Pancreas (tissue), 10 donors: ENCODE measurements around the gene ATP2A2. TPM values are rescaled to one million over a fixed set of nuclear protein-coding genes. Genes with fewer than 3 reads are reported as not detected.

ENCODE experiments used
- ATAC-seq, 4 donors: fragments of 200-7000 bp; cut with Tn5 transposase; one replicate each; pipeline versions ENCODE4 v1.8.0 to v1.9.1; 2020; ENCODE audit warnings: mild to moderate bottlenecking in 4 of 4, moderate library complexity in 4 of 4
- DNase-seq, 6 donors: peaks; one replicate each; pipeline ENCODE4 v3.0.0-alpha.2; 2020
- FAIRE-seq: peaks from 2 replicates; lab custom pipeline; 2012; peaks lifted over from hg19 to GRCh38; lab: Jason Lieb, UNC
- H3K27ac ChIP-seq, 4 donors: fragments of 200-600 bp; sonication (generic); 1 replicate in 3 of 4; 2 replicates in 1 of 4; pipeline versions ENCODE4 v1.5.0 to v1.8.0; 2020
- H3K27me3 ChIP-seq, 4 donors: fragments of 200-600 bp; one replicate each; pipeline ENCODE4 v1.8.0; 2021
- H3K36me3 ChIP-seq, 3 donors: fragments of 200-600 bp; sonication (generic) in 1 of 3; one replicate each; pipeline versions ENCODE4 v1.5.0 to v1.8.0; 2020 to 2021
- H3K4me1 ChIP-seq, 3 donors: fragments of 200-600 bp; one replicate each; pipeline ENCODE4 v1.8.0; 2021
- H3K4me3 ChIP-seq, 4 donors: fragments of 200-600 bp; sonication (generic) in 2 of 4; one replicate each; pipeline versions ENCODE4 v1.5.0 to v1.8.0; 2020 to 2021
- H3K9me3 ChIP-seq, 4 donors: fragments of 200-600 bp; one replicate each; pipeline ENCODE4 v1.8.0; 2021
- WGBS, 2 donors: extraction: QIAGEN DNeasy Blood & Tissue Kit; methylation state at CpG; one replicate each; pipeline ENCODE4 v1.1.7; 2013; 5-methylcytosine and 5-hydroxymethylcytosine counted together
- intact Hi-C, 3 donors: fragments of 100-400 bp; cut with DNase I; formaldehyde crosslinking; loops; one replicate each; pipeline versions ENCODE4 v1.11.1 to v1.14.2; 2022
- polyA plus RNA-seq, 2 donors: library from polyadenylated mRNA; stranded (reverse); fragments of 200-250 nt; gene quantifications; one replicate each; pipeline ENCODE4 v1.2.3, GENCODE V29; 2013
- total RNA-seq, 6 donors: library from RNA; stranded (reverse); fragmentation: NEBNext Ultra II Directional in 4 of 6; extraction: Animal tissue kit (Norgen Biotek cat#: 25700) in 4 of 6; gene quantifications; one replicate each; pipeline versions ENCODE4 v1.2.1 to v1.2.4, GENCODE V29; 2021 to 2023
- TF ChIP-seq, protein P1 (sequence below), 4 donors: fragments of 200-600 bp; sonication (generic) in 3 of 4; IDR thresholded peaks; one replicate each; pipeline versions ENCODE4 v1.5.0 to v1.8.0; 2021; ENCODE audit warnings: antibody characterized with exemption in 4 of 4
- donor health status: healthy with polysubstance abuse.
- donor health status: DM: no; HTN: no; CAD: no; lungs with moderate emphysema.
- donor health status: DM: no; HTN: no; CAD: no.
- donor health status: control.
- donor health status: control.
- donor health status: Bipolar disorder and iron deficiency.
- donor health status: DM: yes; HTN: yes; CAD: no.
- donor health status: DM: no; HTN: no; CAD: no.
- donor health status: DM: no; HTN: no; CAD: no.
- donor health status: DM: yes; HTN: yes; CAD: no.

Gene ATP2A2
- total and polyA plus RNA-seq, 8 donors = 16.3 to 79.7 (median 45.7) TPM

DNA sequence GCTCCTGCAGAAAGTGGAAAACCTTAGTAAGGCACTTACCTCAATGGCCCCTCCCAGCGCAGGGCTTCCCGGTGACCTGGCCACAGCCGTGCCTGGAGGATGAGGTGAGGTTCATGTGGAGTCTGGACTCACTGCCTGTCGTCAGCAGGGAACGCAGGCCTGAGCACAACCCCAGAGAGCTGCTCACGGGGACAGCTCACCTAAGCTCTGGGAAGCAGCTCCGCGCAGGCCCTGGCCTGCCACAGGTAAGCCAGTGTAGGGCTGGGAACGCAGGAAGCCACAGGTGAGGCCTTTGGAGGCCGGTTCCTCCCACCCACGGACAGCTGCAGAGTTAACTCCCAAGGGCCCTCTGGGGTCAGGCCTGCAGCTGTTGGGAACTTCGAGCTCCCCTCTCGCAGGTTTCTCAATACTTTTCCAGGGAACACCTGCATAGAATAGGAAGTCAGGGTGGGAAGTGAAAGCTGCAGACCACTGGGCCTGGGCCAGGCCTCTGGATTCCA, 89.7 kb downstream of the ATP2A2 start:
- FAIRE-seq = no peak
- no peak overlapping the region for H3K4me3 ChIP-seq
- DNase-seq = no peak
- WGBS, 2 donors = 88% methylated on average over 13 of the region's 13 CpGs
- H3K36me3 ChIP-seq = peaks cover 0 to 33% (median 0%) of the 10 kb centered on the region in 3 donors
- no peak overlapping the region for H3K27ac ChIP-seq
- H3K9me3 ChIP-seq = no peaks in the 10 kb centered on the region
- TF ChIP-seq, protein P1, sequence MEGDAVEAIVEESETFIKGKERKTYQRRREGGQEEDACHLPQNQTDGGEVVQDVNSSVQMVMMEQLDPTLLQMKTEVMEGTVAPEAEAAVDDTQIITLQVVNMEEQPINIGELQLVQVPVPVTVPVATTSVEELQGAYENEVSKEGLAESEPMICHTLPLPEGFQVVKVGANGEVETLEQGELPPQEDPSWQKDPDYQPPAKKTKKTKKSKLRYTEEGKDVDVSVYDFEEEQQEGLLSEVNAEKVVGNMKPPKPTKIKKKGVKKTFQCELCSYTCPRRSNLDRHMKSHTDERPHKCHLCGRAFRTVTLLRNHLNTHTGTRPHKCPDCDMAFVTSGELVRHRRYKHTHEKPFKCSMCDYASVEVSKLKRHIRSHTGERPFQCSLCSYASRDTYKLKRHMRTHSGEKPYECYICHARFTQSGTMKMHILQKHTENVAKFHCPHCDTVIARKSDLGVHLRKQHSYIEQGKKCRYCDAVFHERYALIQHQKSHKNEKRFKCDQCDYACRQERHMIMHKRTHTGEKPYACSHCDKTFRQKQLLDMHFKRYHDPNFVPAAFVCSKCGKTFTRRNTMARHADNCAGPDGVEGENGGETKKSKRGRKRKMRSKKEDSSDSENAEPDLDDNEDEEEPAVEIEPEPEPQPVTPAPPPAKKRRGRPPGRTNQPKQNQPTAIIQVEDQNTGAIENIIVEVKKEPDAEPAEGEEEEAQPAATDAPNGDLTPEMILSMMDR (IDR thresholded peaks at IDR 0.05) = no peak
- intact Hi-C loops = no loop called here
- ATAC-seq = no peak
- no peaks in the 10 kb centered on the region for H3K27me3 ChIP-seq
- H3K4me1 ChIP-seq = no peaks in the 10 kb centered on the region

DNA sequence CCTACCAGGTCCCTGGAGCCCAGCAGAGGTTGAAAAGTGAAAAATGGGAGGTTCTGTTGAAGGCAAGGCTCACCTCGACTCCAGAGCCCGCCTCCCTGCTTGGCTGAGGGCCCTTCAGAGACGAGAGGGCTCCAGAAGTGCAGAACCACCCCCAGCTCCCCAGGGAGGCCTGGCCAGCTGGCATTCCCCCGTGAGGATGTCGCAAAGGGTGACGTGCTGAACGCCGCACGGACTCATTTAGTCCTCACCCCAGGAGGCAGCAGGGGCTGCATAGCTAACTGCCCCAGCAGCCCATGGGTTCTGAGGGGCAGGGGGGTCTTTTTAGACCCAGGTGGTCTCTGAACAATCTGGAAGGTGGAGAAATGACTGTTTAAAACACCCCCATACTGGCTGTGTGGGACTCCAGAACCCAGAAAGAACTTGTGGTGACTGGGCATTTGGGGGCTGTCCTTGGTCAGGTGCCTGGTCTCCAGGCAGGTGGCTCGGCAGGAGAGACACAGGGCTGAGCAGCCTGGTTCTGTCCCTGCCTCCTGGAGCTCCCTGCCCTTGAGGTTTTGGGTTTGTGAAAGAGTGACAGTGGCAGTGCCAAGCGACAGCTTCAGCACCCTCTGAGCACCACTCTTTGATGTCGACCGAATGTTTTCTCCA, 90.5 kb downstream of the ATP2A2 start:
- 75 to 76% methylated on average over 13 of the region's 13 CpGs for WGBS, 2 donors
- Histone ChIP-seq H3K27me3 (no peaks in the 10 kb centered on the region), H3K9me3 (no peaks in the 10 kb centered on the region), H3K4me3 (no peak overlapping the region), H3K27ac (no peak overlapping the region), H3K36me3 (peaks cover 0 to 38% (median 4%) of the 10 kb centered on the region in 3 donors), H3K4me1 (no peaks in the 10 kb centered on the region)
- no peak for FAIRE-seq
- TF ChIP-seq, protein P1 (IDR thresholded peaks at IDR 0.05) = no peak
- ATAC-seq = peak in 1 of 4 donors; percentile 22
- intact Hi-C loops = no loop called here
- no peak for DNase-seq

DNA sequence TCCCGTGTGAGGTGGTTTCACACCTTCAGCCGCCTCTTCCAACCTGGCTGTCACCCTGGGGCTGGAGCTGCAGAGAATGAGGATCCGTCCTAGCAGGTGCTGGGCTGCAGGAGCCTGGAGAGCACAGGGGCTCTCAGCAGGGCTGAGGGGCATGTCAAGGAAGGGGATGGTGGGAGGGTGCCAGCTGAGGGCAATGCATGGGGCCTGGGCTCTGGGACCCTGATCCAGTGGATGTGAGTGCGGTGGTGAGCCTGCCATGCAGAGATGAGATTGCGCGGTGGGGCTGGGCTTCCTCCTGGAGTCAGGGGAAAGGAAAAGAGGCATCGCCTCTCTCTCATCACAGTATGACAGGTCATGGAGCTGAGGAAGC, 91.0 kb downstream of the ATP2A2 start:
- DNase-seq (no peak), FAIRE-seq (no peak), ATAC-seq (no peak)
- H3K27me3 ChIP-seq = no peaks in the 10 kb centered on the region
- TF ChIP-seq, protein P1 (IDR thresholded peaks at IDR 0.05) = no peak
- no peak overlapping the region for H3K27ac ChIP-seq
- WGBS, 2 donors = 91 to 95% methylated on average over 7 of the region's 7 CpGs
- peaks cover 0 to 38% (median 4%) of the 10 kb centered on the region in 3 donors for H3K36me3 ChIP-seq
- H3K4me1 ChIP-seq = no peaks in the 10 kb centered on the region
- H3K9me3 ChIP-seq = no peaks in the 10 kb centered on the region
- H3K4me3 ChIP-seq = no peak overlapping the region
- intact Hi-C loops = no loop called here

DNA sequence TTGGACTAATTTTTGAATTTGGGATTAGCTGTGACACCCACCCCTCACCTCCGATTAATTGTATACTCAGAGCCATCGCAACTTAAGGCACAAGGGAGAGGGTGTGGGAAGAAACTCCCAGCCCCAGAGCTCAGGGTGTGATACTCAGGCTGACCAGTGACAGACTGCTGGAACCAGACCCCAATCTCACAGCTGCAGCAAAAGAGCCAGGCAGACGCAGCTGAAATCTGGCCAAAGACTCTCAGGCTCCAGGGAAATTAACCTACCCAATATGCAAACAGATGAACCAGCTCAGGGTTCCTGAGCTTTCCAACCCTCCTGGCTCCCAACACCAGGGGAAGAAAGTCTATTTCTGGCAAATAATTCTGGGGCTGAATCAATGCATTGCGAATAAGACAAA, 92.0 kb downstream of the ATP2A2 start:
- Histone ChIP-seq H3K27me3 (no peaks in the 10 kb centered on the region), H3K27ac (no peak overlapping the region), H3K4me3 (no peak overlapping the region), H3K9me3 (no peaks in the 10 kb centered on the region), H3K36me3 (peaks cover 0 to 38% (median 7%) of the 10 kb centered on the region in 3 donors), H3K4me1 (no peaks in the 10 kb centered on the region)
- WGBS, 2 donors = 80 to 86% methylated on average over 4 of the region's 4 CpGs
- TF ChIP-seq, protein P1 (IDR thresholded peaks at IDR 0.05) = no peak
- FAIRE-seq = no peak
- ATAC-seq = no peak
- intact Hi-C loops = no loop called here
- no peak for DNase-seq

DNA sequence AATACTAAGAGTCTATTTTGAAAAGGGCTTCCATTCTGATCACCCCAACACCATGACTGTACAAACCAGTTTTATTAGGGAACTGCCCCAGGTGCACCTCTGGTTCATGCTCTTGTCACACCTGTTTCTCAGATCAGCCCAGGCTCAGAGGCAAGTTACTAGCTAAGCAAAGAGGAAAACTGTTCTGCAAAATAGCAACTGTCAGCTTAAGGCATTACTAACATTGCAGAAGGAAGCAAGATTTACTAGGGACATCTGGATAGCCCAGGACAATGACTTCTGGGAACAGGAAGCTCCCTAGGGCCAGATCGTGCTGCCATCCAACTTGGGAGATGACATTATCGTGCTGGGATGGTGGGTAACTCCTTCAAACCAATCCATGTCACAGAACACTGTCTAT, 92.4 kb downstream of the ATP2A2 start:
- no peak for ATAC-seq
- H3K9me3 ChIP-seq = no peaks in the 10 kb centered on the region
- H3K27me3 ChIP-seq = no peaks in the 10 kb centered on the region
- WGBS, 2 donors = 95 to 96% methylated on average over 2 of the region's 2 CpGs
- TF ChIP-seq, protein P1 (IDR thresholded peaks at IDR 0.05) = no peak
- no peak for DNase-seq
- FAIRE-seq = no peak
- no peak overlapping the region for H3K4me3 ChIP-seq
- H3K36me3 ChIP-seq = peaks cover 0 to 41% (median 7%) of the 10 kb centered on the region in 3 donors
- H3K27ac ChIP-seq = no peak overlapping the region
- no peaks in the 10 kb centered on the region for H3K4me1 ChIP-seq
- intact Hi-C loops = no loop called here
